B cell (primary cell): ENCODE measurements around the gene RSBN1. TPM values are rescaled to one million over a fixed set of nuclear protein-coding genes. Genes with fewer than 3 reads are reported as not detected.

Experiments used
- ATAC-seq: fragments of 200-7000 bp; cut with Tn5 transposase; one replicate; pipeline ENCODE4 v1.10.0; 2021; ENCODE audit warnings: low read depth, mild to moderate bottlenecking, moderate number of reproducible peaks, moderate library complexity
- CTCF ChIA-PET: fragments of 350-600 bp; sonication (Branson Sonifier 250); formaldehyde crosslinking; loops from one replicate; lab custom pipeline; 2021; ENCODE audit warnings: antibody characterized with exemption, inconsistent platforms; lab: Charles Lee
- POLR2A ChIA-PET: fragments of 350-600 bp; sonication (Branson Sonifier 250); formaldehyde crosslinking; loops from one replicate; lab custom pipeline; 2021; ENCODE audit warnings: antibody characterized with exemption; lab: Charles Lee
- DNase-seq: peaks from one replicate; pipeline ENCODE4 v3.0.0; 2013
- H2AFZ ChIP-seq: 2 replicates; pipeline ENCODE4 v1.6.1; 2012; ENCODE audit warnings: mild to moderate bottlenecking, low read depth, low read length; ENCODE audit not compliant: insufficient read depth, poor library complexity, severe bottlenecking
- H3K27ac ChIP-seq, 2 donors: 1 replicate in 1 of 2; 2 replicates in 1 of 2; pipeline ENCODE4 v1.5.1; 2012 to 2013; ENCODE audit warnings: low read length in 2 of 2, mild to moderate bottlenecking in 2 of 2, moderate library complexity in 1 of 2
- H3K27me3 ChIP-seq, 4 experiments: fragments of 200-600 bp in 1 of 4; sonication (generic) in 1 of 4; replicated peaks in 1 of 4; 1 replicate in 2 of 4; 2 replicates in 2 of 4; pipeline versions ENCODE4 v1.6.1 to v1.7.0; 2013 to 2016; ENCODE audit warnings: low read length in 3 of 4, mild to moderate bottlenecking in 2 of 4, mixed read lengths in 1 of 4, moderate library complexity in 1 of 4; ENCODE audit not compliant: insufficient read depth in 4 of 4, control insufficient read depth in 3 of 4; ENCODE audit errors: control extremely low read depth in 1 of 4
- H3K36me3 ChIP-seq, 2 experiments: replicated peaks in 1 of 2; 1 replicate in 1 of 2; 2 replicates in 1 of 2; pipeline versions ENCODE4 v1.6.1 to v1.7.1; 2013; ENCODE audit warnings: low read length in 1 of 2; ENCODE audit not compliant: insufficient read depth in 2 of 2, control insufficient read depth in 1 of 2; ENCODE audit errors: control extremely low read depth in 1 of 2, extremely low read depth in 1 of 2
- H3K4me1 ChIP-seq, 2 donors: fragments of 200-600 bp in 1 of 2; sonication (generic) in 1 of 2; 1 replicate in 1 of 2; 2 replicates in 1 of 2; pipeline versions ENCODE4 v1.5.1 to v1.6.1; 2013 to 2017; ENCODE audit warnings: low read length in 2 of 2; ENCODE audit not compliant: control insufficient read depth in 2 of 2, insufficient read depth in 2 of 2
- H3K4me2 ChIP-seq: replicated peaks from 2 replicates; pipeline ENCODE3; 2012; ENCODE audit warnings: mild to moderate bottlenecking, low read depth, low read length; ENCODE audit not compliant: poor library complexity, severe bottlenecking
- H3K4me3 ChIP-seq, 5 experiments: fragments of 200-600 bp in 1 of 5; sonication (generic) in 1 of 5; 1 replicate in 3 of 5; 2 replicates in 2 of 5; pipeline versions ENCODE4 v1.5.1 to v1.7.0; 2011 to 2016; ENCODE audit warnings: low read length in 4 of 5, mild to moderate bottlenecking in 4 of 5, low read depth in 2 of 5, control low read depth in 1 of 5, moderate library complexity in 1 of 5; ENCODE audit not compliant: insufficient read depth in 1 of 5; ENCODE audit errors: control extremely low read depth in 1 of 5, extremely low read depth in 1 of 5
- H3K79me2 ChIP-seq: fragments of 200-600 bp; sonication (generic); one replicate; pipeline ENCODE4 v1.6.0; 2016; ENCODE audit warnings: low read length; ENCODE audit not compliant: control insufficient read depth, insufficient read depth
- H3K9ac ChIP-seq: fragments of 200-600 bp; sonication (generic); 2 replicates; pipeline ENCODE4 v1.6.1; 2017; ENCODE audit warnings: mild to moderate bottlenecking, low read length, moderate library complexity
- H3K9me3 ChIP-seq, 3 donors: one replicate each; pipeline versions ENCODE4 v1.6.1 to v1.7.1; 2013; ENCODE audit warnings: low read length in 2 of 3; ENCODE audit not compliant: control insufficient read depth in 2 of 3, insufficient read depth in 1 of 3; ENCODE audit errors: control extremely low read depth in 1 of 3
- H4K20me1 ChIP-seq: 2 replicates; pipeline ENCODE4 v1.6.0; 2012; ENCODE audit warnings: mild to moderate bottlenecking, low read length; ENCODE audit not compliant: insufficient read depth, control insufficient read depth, poor library complexity, severe bottlenecking
- H3K27ac Mint-ChIP-seq: one replicate; pipeline ENCODE4 v1.8.0; 2021; ENCODE audit warnings: mixed read lengths
- H3K27me3 Mint-ChIP-seq: one replicate; pipeline ENCODE4 v1.8.0; 2021; ENCODE audit warnings: mixed read lengths
- H3K4me1 Mint-ChIP-seq: one replicate; pipeline ENCODE4 v1.8.0; 2021; ENCODE audit warnings: mixed read lengths
- H3K4me3 Mint-ChIP-seq: one replicate; pipeline ENCODE4 v1.8.0; 2021; ENCODE audit warnings: mixed read lengths
- H3K9me3 Mint-ChIP-seq: one replicate; pipeline ENCODE4 v1.8.0; 2022; ENCODE audit warnings: mixed read lengths; ENCODE audit not compliant: insufficient read depth
- CTCF ChIP-seq: fragments of 200-600 bp; IDR thresholded peaks from one replicate; pipeline ENCODE4 v1.8.0; 2022; ENCODE audit warnings: antibody characterized with exemption, mild to moderate bottlenecking
- EZH2 ChIP-seq: IDR thresholded peaks from 2 replicates; pipeline ENCODE4 v1.6.1; 2012; ENCODE audit warnings: borderline replicate concordance, low read depth, mild to moderate bottlenecking, moderate library complexity, low read length; ENCODE audit not compliant: insufficient read depth, poor library complexity, severe bottlenecking
- WGBS: methylation state at CpG from one replicate; pipeline ENCODE4 v1.1.5; 2013; ENCODE audit warnings: missing lambda C conversion rate; ENCODE audit not compliant: insufficient coverage; 5-methylcytosine and 5-hydroxymethylcytosine counted together
- intact Hi-C: fragments of 100-400 bp; cut with micrococcal nuclease; formaldehyde crosslinking; loops from one replicate; pipeline ENCODE4 v1.10.0; 2022
- polyA plus RNA-seq: library from polyadenylated mRNA; depleted of rRNA; stranded (reverse); fragments of >200 nt; gene quantifications from 2 replicates; pipeline ENCODE4 v1.2.3, GENCODE V29; 2012
- total RNA-seq, 2 donors: library from RNA; stranded (reverse); fragments of 120-200 nt in 1 of 2; gene quantifications; 1 replicate in 1 of 2; 2 replicates in 1 of 2; pipeline versions ENCODE4 v1.2.3 to v1.2.4, GENCODE V29; 2013 to 2022

Gene RSBN1
- total and polyA plus RNA-seq, 2 donors (not counting 1 experiment from before 2014, with no cell fraction given), result 20.6 to 40.2 TPM

GRCh38 chr1:113786069-113786468 lies 26.2 kb downstream of the RSBN1 start:
- H3K4me1 ChIP-seq, result peaks cover 21 to 22% of the 10 kb centered on the region in 2 donors
- no peak overlapping the region for H3K4me2 ChIP-seq
- no peak overlapping the region for H3K4me3 ChIP-seq
- no peak for ATAC-seq
- ChIA-PET CTCF (interaction anchor here (1.1 kb wide), 1 partner anchor 25 kb away, joined by 3 read pairs; no protein-coding TSS in a partner anchor), POLR2A (interaction anchor here (1.4 kb wide), 1 partner anchor 25 kb away, joined by 5 read pairs; no protein-coding TSS in a partner anchor)
- no peaks in the 10 kb centered on the region for H3K27me3 ChIP-seq
- Mint-ChIP-seq H3K4me3 (no peak overlapping the region), H3K4me1 (peaks cover 23% of the 10 kb centered on the region), H3K27me3 (no peaks in the 10 kb centered on the region), H3K9me3 (no peaks in the 10 kb centered on the region), H3K27ac (no peak overlapping the region)
- H3K79me2 ChIP-seq, result peaks cover 79% of the 10 kb centered on the region
- H3K9me3 ChIP-seq, result no peaks in the 10 kb centered on the region
- TF ChIP-seq CTCF, result no peak
- TF ChIP-seq EZH2, result no peak
- no CpG with 5 or more reads among the region's 1 CpG for WGBS
- intact Hi-C loops, result no loop called here
- H4K20me1 ChIP-seq, result peaks cover 25% of the 10 kb centered on the region
- no peak for DNase-seq
- peaks cover 0 to 9% of the 10 kb centered on the region in 2 experiments for H3K36me3 ChIP-seq
- no peak overlapping the region for H3K9ac ChIP-seq
- no peak overlapping the region for H2AFZ ChIP-seq
- H3K27ac ChIP-seq, result peak overlapping the region in 1 of 2 donors; percentile 5

DNA sequence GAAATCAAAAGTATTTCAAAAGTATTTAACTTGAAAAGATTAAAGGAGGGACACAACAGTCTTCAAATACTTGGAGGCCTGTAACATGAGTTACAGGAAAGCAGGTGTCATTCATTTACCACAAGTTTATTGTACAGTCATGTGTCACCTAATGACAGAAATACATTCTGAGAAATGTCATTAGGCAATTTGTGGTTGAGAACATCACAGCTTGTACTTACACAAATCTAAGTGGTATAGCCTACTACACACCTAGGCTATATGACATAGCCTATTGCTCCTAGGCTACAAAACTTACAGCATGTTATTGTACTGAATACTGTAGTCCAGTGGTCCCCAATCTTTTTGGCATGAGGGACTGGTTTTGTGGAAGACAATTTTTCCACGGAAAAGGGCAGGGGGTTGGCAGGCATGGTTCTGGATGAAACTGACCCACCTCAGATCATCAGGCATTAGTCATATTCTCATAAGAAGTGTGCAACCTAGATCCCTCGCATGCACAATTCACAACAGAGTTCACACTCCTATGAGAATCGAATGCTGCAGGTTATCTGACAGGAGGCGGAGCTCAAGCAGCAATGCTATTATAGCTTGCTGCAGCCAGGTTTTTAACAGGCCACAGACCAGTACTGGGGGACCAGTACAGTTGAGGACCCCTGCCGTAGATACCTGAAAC lies 28.0 kb downstream of the RSBN1 start:
- Histone ChIP-seq H3K36me3 (peaks cover 0 to 4% of the 10 kb centered on the region in 2 experiments), H3K9ac (no peak overlapping the region), H4K20me1 (peaks cover 24% of the 10 kb centered on the region), H3K27ac (peak overlapping the region; percentile 48 to 75), H3K27me3 (no peaks in the 10 kb centered on the region), H3K4me2 (peak overlapping the region; percentile 61), H3K4me1 (peaks cover 30 to 32% of the 10 kb centered on the region in 2 donors), H3K79me2 (peaks cover 82% of the 10 kb centered on the region), H2AFZ (peak overlapping the region; percentile 57), H3K9me3 (no peaks in the 10 kb centered on the region), H3K4me3 (peak overlapping the region in 2 of 5 experiments; percentile 16 to 25)
- ATAC-seq (no peak), DNase-seq (no peak)
- CTCF ChIA-PET, result no interaction called here
- H3K27ac Mint-ChIP-seq, result peak overlapping the region; percentile 65
- H3K27me3 Mint-ChIP-seq, result no peaks in the 10 kb centered on the region
- intact Hi-C loops, result no loop called here
- WGBS, result 71% methylated on average over 1 of the region's 5 CpGs
- TF ChIP-seq CTCF, result no peak
- H3K4me3 Mint-ChIP-seq, result peak overlapping the region; percentile 13
- no peaks in the 10 kb centered on the region for H3K9me3 Mint-ChIP-seq
- POLR2A ChIA-PET, result no interaction called here
- peaks cover 22% of the 10 kb centered on the region for H3K4me1 Mint-ChIP-seq
